Activated naive CD4-positive, alpha-beta T cell treated with anti-CD3 and anti-CD28 coated beads, Interleukin-2, amount 50 U/mL, for 72 hours (primary cell): ENCODE data around the gene ERFE. TPM values are rescaled to one million over a fixed set of nuclear protein-coding genes. Genes with fewer than 3 reads are reported as not detected.

Experiments
- ATAC-seq, 2 donors: fragments of 150-1000 bp; cut with Tn5 transposase; 2 replicates each; pipeline ENCODE4 v1.10.0; 2021; ENCODE audit warnings: mild to moderate bottlenecking in 2 of 2, moderate library complexity in 2 of 2
- DNase-seq, 2 donors: peaks; one replicate each; pipeline ENCODE4 v3.0.0; 2021 to 2022; ENCODE audit warnings: low spot score in 2 of 2
- H3K27ac Mint-ChIP-seq, 2 donors: one replicate each; pipeline ENCODE4 v1.8.0; 2022; ENCODE audit warnings: mild to moderate bottlenecking in 2 of 2, mixed read lengths in 2 of 2
- H3K36me3 Mint-ChIP-seq, 2 donors: one replicate each; pipeline ENCODE4 v1.8.0; 2022; ENCODE audit warnings: mixed read lengths in 2 of 2
- H3K9me3 Mint-ChIP-seq, 2 donors: one replicate each; pipeline ENCODE4 v1.8.0; 2022; ENCODE audit warnings: mixed read lengths in 2 of 2
- total RNA-seq, 2 donors: library from RNA; stranded (reverse); gene quantifications; one replicate each; pipeline ENCODE4 v1.2.3, GENCODE V29; 2022

ERFE gene
- total RNA-seq, 2 donors from 2014 or later, result 0.60 TPM; not detected in 1

DNA sequence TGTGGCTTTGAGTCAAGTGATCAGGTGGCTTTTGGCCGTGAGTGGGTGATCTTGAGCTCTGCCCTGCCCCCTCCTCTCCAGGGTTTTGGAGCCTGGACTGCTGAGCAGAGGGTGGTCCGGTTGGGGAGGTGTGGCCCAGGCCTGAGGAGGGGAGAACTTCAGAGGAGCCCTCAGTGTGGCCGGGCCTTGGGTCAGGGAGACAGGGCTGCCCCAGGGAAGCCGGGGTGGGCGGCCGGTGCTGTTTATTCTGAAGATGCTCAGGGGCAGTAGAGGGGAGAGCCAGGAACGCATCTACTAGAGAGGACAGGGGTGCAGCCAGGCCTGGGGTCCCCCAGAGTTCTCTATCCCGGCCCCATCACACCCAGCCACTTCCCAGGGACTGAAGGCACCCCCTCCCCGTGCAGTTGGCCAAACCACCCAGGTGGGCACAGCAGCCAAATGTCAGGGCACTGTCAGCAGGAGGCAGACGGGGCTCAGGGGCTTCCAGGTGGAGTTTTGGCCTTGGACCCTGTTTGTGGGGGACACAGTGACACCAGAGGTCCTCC, 963 bp downstream of the ERFE start:
- DNase-seq, result no peak
- no peak for ATAC-seq
- no peak overlapping the region for H3K27ac Mint-ChIP-seq
- no peaks in the 10 kb centered on the region for H3K9me3 Mint-ChIP-seq
- H3K36me3 Mint-ChIP-seq, result peaks cover 0 to under 1% of the 10 kb centered on the region in 2 donors

DNA sequence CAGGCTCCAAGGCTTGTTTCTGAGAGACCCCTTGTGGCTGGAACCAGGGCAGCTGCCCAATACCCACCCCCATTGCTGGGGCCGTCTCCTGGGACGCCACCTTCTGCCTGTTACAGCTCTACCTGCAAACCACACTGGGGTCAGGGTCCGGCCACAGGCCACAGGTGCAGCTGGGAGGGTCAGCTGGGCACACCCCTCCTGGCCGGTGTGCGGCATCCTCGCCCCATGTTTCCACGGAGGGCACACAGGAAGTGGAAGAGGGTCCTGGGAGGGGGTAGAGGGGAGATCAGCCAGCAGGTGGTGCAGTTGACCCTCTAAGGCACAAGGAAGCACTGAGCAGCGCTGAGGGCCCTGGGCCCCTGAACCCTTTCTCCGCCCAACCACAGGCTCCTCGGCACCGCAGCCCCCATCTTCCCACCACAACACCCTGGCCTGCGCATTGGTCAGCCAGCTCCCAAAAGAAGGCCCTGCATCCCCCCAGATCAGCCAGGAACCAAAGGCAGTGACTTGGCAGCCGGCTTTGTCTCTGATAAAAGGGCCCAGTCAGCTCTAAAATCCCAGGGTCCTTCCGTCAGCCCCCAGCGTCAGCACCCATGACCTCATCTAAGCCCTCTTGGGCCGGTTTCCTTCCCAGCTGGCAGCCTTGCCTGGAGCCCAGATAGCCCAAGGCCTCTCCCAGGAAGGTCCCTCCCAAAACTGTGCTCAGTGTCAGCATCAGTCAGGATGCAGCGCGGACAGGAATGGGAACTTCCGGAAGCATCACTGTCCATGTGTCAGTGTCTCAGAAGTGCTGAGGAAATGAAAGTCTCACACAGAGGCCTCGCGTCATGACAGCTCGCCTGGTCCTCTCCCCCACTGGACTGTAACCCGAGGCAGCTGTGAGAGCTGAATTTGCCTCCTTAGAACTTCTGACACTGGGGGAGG, 1.7 kb downstream of the ERFE start:
- Mint-ChIP-seq H3K27ac (no peak overlapping the region), H3K9me3 (no peaks in the 10 kb centered on the region), H3K36me3 (peaks cover 0 to 6% of the 10 kb centered on the region in 2 donors)
- ATAC-seq, result no peak
- no peak for DNase-seq

DNA sequence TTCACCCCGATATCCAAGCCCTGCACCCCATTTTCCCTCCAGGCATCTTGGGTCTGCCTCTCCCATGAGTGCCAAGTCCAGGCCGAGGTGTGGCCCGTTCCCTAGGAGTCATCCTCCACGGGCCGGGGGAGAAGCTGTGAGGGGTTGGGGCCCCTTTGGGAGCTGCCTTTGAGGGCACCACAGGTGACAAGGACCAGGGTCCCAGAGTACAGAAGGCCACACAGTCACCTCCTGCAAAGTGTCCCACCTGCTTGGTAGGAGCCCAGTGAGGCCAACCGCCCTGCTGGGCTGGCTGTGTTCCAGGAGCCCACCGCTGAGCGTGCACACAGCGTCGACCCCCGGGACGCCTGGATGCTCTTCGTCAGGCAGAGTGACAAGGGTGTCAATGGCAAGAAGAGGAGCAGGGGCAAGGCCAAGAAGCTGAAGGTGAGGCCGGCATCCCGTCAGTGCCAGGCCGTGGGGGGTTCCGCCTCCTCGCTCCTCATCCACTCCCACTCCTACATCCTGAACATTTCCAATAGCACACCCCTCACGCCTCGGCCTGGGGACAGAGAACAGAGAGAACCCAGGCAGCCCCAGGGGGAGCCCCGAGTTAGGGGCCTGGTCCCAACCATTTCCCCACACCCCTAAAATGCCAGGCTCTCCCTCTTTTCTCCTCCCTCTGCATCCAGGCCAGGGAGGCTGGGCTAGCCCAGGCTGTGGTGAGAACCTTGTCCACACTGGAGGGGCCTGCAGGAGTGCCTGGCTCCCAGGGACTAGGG, 2.7 kb downstream of the ERFE start:
- Mint-ChIP-seq H3K9me3 (no peaks in the 10 kb centered on the region), H3K36me3 (peaks cover 0 to 6% of the 10 kb centered on the region in 2 donors), H3K27ac (no peak overlapping the region)
- DNase-seq, result no peak
- ATAC-seq, result no peak

DNA sequence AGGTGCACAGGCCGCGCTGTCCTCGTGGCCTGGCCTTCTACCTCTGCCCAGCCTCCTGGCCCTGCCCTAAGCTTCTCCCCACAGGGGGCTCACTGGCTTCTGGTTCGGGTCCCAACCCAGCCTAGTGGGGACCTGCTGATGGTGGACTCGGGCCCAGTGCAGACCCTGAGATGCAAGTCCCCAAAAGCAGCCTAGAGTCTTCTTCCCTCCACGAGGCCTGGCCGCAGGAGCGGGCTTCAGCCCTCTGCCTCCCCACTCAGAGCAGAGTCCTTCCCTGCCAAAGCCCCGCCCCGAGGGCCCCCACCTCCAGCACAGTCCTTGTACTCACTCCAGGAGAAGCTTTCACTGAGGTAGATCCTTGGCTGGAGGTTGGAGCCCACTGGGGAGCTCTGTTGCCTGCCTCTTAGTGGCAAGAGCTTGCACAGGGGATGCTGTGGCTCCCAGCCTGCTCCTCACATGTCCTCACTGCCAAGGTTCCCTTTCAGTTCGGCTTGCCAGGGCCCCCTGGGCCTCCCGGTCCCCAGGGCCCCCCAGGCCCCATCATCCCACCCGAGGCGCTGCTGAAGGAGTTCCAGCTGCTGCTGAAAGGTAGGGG, 3.6 kb downstream of the ERFE start:
- H3K36me3 Mint-ChIP-seq, result peaks cover 0 to 6% of the 10 kb centered on the region in 2 donors
- ATAC-seq (no peak), DNase-seq (no peak)

DNA sequence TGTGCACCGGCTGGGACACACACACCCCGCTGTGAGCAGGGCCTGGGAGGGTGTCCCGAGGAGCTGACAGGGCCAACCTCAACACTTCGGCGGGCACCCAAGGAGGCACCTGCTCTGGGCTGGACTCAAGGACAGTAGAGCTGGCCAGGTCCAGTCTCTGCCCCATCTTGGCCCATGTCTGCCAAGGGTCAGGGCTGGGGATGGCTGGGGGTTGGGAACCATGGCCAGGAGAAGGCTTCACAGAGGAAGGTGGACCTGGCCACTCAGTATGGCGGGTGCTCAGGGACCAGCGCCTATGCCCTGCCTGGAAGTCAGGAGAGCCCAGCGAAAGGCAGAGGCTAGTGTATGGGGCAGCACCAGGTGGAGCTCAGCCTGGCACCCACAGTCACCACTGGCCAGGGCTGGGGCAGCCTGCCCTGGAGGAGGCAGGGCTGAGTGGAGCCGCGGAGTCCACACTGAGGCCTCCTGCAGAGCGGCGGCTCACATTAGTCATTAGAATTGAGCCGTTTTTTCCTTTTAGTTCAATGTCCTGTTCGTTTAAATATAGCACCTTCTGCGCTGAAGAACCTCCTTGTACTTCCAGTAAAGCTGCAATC, 4.2 kb downstream of the ERFE start:
- H3K9me3 Mint-ChIP-seq, result no peaks in the 10 kb centered on the region
- DNase-seq (no peak), ATAC-seq (no peak)
- H3K36me3 Mint-ChIP-seq, result peaks cover 0 to 6% of the 10 kb centered on the region in 2 donors
- no peak overlapping the region for H3K27ac Mint-ChIP-seq

More for the DNA sequence above, 3.6 kb downstream of the ERFE start:
- no peaks in the 10 kb centered on the region for H3K9me3 Mint-ChIP-seq
- H3K27ac Mint-ChIP-seq, result no peak overlapping the region

DNA sequence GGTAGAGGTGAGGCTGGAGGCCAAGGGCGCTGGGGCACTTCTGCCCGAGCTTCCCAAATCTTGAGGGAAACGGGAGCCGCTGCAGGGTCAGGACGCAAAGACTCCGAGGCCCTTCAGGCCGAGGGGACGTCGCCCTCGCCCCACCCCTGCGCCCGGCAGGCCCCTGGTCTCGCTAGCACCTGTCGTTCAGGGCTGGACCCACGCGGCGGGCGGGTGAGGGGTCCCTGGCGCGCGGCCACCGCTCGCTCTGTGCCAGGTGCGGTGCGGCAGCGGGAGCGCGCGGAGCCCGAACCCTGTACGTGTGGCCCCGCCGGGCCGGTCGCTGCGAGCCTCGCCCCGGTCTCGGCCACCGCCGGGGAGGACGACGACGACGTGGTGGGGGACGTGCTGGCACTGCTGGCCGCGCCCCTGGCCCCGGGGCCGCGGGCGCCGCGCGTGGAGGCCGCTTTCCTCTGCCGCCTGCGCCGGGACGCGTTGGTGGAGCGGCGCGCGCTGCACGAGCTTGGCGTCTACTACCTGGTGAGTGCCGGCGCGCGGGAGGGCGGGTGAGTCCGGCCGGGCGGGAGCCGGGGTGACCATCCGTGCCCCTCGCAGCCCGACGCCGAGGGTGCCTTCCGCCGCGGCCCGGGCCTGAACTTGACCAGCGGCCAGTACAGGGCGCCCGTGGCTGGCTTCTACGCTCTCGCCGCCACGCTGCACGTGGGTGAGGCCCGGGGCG, 4.9 kb downstream of the ERFE start:
- Mint-ChIP-seq H3K9me3 (no peaks in the 10 kb centered on the region), H3K27ac (no peak overlapping the region), H3K36me3 (peaks cover 0 to 6% of the 10 kb centered on the region in 2 donors)
- no peak for DNase-seq
- no peak for ATAC-seq

DNA sequence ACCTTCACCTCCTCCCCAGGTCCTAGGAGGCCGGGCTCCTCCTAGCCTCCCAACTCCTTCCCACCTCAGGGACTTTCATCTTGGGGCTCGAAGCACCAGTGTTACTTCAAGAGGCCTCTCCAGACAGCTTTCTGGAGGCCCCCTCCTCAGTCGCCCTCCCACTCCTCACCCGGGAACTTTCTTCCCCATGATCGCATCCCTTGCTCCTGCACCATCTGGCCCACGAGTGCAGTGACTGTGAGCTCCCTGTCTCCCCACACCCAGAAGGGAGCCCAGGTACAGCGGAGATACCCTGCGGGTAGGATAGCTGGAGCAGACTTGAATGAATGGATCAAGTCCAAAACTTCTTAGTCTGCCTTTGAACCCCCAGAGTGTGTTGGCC, 6.1 kb downstream of the ERFE start:
- peaks cover 0 to 6% of the 10 kb centered on the region in 2 donors for H3K36me3 Mint-ChIP-seq
- DNase-seq (no peak), ATAC-seq (no peak)
- no peaks in the 10 kb centered on the region for H3K9me3 Mint-ChIP-seq
- H3K27ac Mint-ChIP-seq, result no peak overlapping the region

DNA sequence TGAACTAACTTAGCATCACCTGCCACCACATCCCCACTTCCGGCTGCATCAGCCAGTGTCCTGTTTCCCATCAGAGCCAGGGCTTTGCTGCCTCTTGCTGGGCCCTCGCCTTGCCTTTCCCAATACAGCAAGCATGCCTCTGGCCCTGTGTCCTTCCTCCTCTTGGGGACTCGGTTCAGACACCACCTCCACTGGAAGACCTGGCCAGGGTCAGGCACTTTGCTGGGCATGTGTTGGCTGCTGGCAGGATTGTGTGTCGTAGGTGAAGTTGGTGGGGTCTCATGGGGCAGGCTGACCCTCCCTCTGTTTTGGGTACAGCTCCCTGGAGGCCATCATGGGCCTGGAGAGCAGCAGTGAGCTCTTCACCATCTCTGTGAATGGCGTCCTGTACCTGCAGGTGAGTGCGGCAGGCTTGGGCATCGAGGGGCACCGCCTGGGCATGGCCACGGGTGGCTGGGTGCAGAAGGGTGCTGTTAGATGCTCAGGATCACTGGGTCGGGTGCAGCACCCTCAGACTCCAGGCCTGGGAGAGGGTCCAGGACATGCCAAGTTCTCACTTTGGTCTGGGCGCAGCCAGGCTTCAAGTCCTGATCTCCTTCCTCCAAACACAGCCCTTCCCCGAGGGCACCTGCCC, 6.6 kb downstream of the ERFE start:
- Mint-ChIP-seq H3K9me3 (no peaks in the 10 kb centered on the region), H3K27ac (no peak overlapping the region), H3K36me3 (peaks cover 0 to 6% of the 10 kb centered on the region in 2 donors)
- DNase-seq (no peak), ATAC-seq (no peak)

DNA sequence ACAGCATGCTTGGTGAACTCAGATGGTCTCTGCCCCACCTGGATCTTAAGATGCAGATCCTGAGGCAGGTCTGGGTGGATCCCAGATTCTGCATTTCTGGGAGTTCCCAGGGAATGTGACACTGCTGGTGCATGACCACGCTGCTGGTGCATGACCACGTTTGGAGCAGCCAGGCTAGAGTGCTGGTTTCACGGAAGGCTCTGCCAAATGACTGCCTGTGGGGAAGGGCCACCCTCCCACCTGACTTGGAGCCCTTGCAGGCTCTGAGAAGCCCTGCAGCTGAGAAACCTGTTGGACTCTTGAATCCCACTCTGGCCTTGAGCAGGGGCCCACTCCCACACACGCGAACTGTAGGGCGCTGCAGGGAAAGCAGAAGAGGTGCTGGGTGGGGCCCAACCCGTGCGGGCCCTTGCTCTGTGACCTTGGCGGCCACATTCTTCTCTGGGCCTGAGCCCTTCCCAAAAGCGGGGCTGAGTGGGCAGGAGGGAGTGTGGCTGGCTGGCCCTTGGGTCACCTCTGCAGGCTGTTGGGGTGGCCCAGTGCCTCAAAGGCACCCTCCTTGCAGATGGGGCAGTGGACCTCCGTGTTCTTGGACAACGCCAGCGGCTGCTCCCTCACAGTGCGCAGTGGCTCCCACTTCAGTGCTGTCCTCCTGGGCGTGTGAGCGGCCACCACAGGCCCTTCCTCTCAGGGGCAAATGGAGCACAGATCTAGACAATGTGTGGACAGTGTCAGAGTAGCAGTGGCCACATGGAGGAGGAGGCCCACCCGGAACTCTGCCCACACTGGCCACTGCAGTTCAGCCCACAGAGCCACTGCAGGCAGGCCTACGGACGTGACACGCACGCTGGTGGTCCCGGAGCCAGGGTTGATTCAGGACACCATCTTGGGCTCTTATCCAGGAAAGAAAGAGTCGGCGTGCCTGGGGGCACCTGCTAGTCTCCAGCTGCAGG, 7.9 kb downstream of the ERFE start:
- H3K9me3 Mint-ChIP-seq, result no peaks in the 10 kb centered on the region
- no peak overlapping the region for H3K27ac Mint-ChIP-seq
- peaks cover 0 to 6% of the 10 kb centered on the region in 2 donors for H3K36me3 Mint-ChIP-seq
- peak in 1 of 2 donors; percentile 17 for ATAC-seq
- DNase-seq, result no peak

DNA sequence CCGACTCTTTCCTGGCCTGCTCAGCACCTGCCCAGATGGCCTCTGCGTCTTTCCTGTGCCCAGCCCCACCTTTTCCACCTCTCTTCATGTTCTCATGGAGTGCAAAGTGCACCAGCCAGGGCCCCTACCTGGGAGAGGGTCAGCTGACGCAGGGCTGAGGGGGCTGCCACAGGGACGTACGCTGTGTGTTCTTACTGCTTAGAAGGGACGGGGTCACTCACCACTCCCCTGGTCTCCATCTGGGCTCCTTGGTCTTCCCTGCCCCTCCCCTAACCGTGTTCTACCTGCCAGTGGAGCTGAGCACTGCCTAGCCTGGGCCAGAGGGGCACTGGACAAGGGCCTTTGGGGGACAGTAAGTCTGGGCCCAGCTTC, 8.6 kb downstream of the ERFE start:
- Mint-ChIP-seq H3K36me3 (peaks cover 0 to 6% of the 10 kb centered on the region in 2 donors), H3K9me3 (no peaks in the 10 kb centered on the region), H3K27ac (no peak overlapping the region)
- ATAC-seq, result no peak
- DNase-seq, result no peak

DNA sequence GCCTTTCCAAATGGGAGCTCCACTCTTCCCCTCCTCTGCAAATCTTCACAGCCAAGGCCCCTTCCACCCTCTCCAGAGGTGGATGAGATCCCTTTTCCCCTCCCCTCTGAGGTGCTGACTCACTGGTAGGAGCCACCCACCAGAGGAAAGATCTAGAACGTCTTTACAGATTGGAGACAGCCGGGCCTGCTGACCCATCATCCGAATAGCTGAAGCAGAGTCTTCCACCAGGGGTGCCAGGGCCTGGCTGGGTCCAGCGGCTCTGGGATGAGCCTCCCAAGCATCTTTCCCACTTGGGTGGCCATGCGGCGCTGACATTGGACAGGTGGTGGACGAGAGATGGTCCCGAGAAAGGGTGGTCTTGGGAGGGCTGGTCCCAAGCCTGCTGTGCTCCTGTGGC, 9.0 kb downstream of the ERFE start:
- H3K36me3 Mint-ChIP-seq, result peaks cover 0 to 6% of the 10 kb centered on the region in 2 donors
- ATAC-seq (no peak), DNase-seq (no peak)
- H3K27ac Mint-ChIP-seq, result peak overlapping the region in 1 of 2 donors; percentile 44
- no peaks in the 10 kb centered on the region for H3K9me3 Mint-ChIP-seq

DNA sequence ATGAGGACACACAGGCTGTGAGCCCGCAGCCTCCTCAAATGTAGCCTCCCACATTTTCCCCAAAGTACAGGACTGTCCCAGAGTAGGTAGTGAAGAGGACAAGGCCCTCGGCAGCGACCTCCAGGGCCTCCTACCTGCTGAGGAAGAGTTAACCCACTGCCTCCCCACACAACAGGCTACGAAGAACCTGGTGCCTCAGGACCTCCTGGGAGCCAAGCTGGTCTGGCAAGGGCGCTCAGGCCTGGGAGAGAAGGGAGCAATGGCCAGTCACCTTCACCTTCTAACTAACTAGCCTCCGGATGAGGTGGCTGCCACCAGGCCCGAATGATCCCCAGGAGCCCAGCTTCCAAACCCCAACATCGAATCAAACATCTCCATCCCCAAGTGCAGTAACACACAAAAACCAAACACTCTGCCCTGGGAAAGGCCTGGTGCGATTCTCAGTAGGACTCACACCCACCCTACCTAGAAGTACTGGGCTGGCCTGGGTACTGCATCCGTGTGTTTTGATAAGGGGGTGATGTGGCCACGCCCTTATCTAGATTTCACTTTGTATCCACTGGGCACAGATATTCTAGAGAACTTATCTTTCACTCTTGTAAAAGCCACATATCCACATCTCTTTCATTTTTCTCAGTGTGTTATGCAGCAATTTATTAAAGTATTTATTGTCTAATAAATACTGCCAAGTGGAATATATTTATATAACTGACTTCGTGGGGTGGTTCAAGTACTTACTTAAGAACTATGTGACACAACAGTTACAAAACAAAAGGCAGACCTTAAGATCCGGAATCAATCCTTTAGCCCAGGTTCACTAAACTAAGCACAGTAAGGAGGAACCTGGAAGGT, 9.7 kb downstream of the ERFE start:
- H3K36me3 Mint-ChIP-seq, result peaks cover 0 to 11% of the 10 kb centered on the region in 2 donors
- no peaks in the 10 kb centered on the region for H3K9me3 Mint-ChIP-seq
- no peak for ATAC-seq
- DNase-seq, result no peak
- H3K27ac Mint-ChIP-seq, result peak overlapping the region in 1 of 2 donors; percentile 72

DNA sequence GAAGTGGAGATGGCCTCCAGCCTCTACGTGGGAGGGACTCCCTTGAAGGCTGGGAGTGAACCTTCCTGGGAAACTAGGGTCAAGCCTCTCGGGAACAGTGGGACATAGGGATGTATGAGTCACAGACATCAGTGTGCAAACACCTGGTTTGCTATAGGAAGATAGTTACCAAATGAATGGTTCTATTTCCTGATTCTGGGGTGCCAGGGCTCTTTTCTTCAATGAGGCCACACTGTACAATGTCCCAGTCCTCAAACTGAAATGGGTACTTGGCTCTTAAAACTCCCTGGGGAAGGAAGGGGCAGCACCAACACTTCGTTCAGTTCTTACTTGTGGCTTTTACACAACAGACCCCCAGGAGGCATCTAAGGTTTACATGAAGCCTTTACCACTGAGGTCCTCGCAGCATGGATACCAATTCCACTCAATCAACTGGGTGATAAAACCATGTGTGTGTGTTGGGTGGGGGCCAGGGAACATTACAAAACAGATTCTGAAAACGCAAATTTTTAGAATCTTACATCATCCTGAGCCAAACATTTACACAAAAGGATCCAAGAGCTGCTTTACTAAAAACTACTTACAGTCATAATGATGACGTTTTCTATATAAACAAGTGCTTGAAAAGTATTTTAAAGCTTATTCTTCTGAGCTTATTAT, 10.4 kb downstream of the ERFE start:
- Mint-ChIP-seq H3K9me3 (no peaks in the 10 kb centered on the region), H3K36me3 (peaks cover 0 to 12% of the 10 kb centered on the region in 2 donors), H3K27ac (peak overlapping the region in 1 of 2 donors; percentile 72)
- DNase-seq, result no peak
- no peak for ATAC-seq
